Transverse colon (tissue), 4 donors: Measurements from ENCODE around the gene HHIPL1. TPM values are rescaled to one million over a fixed set of nuclear protein-coding genes. Genes with fewer than 3 reads are reported as not detected.

Experiments
- DNase-seq: peaks from one replicate; pipeline ENCODE4 v3.0.0-alpha.2; 2019
- H3K27ac ChIP-seq, 4 donors: fragments of 200-600 bp; sonication (generic); 2 replicates each; pipeline ENCODE4 v1.5.1; 2016 to 2018; ENCODE audit warnings: inconsistent platforms in 4 of 4
- H3K27me3 ChIP-seq: fragments of 200-600 bp; sonication (generic); 2 replicates; pipeline ENCODE4 v1.5.1; 2017; ENCODE audit warnings: inconsistent platforms
- H3K36me3 ChIP-seq, 4 donors: fragments of 200-600 bp; sonication (generic); 2 replicates each; pipeline ENCODE4 v1.5.1; 2017 to 2019; ENCODE audit warnings: inconsistent platforms in 4 of 4
- H3K4me1 ChIP-seq, 4 donors: fragments of 200-600 bp; sonication (generic); 2 replicates each; pipeline ENCODE4 v1.5.1; 2017 to 2020; ENCODE audit warnings: inconsistent platforms in 4 of 4
- H3K4me3 ChIP-seq, 4 donors: fragments of 200-600 bp; sonication (generic); 1 replicate in 1 of 4; 2 replicates in 3 of 4; pipeline versions ENCODE4 v1.5.1 to v1.6.1; 2017 to 2019; ENCODE audit warnings: inconsistent platforms in 4 of 4
- H3K9me3 ChIP-seq, 2 donors: fragments of 200-600 bp; sonication (generic); 2 replicates each; pipeline ENCODE4 v1.5.1; 2017 to 2019; ENCODE audit warnings: inconsistent platforms in 2 of 2
- CTCF ChIP-seq, 5 experiments: fragments of 200-600 bp in 3 of 5; fragments of 450-650 bp in 2 of 5; sonication (generic) in 3 of 5; IDR thresholded peaks; 1 replicate in 2 of 5; 2 replicates in 3 of 5; pipeline ENCODE4 v1.5.1; 2016 to 2017; ENCODE audit warnings: antibody characterized with exemption in 5 of 5, inconsistent platforms in 3 of 5, mild to moderate bottlenecking in 2 of 5, moderate library complexity in 1 of 5
- EP300 ChIP-seq: sonication (generic); formaldehyde crosslinking; IDR thresholded peaks from one replicate; pipeline ENCODE4 v1.6.1; 2017; ENCODE audit warnings: antibody characterized with exemption, low read depth
- POLR2A ChIP-seq: fragments of 450-650 bp; IDR thresholded peaks from one replicate; pipeline ENCODE4 v1.6.1; 2016; ENCODE audit warnings: antibody characterized with exemption, mild to moderate bottlenecking, moderate library complexity
- POLR2AphosphoS5 ChIP-seq, 3 donors: sonication (generic); formaldehyde crosslinking; IDR thresholded peaks; one replicate each; pipeline ENCODE4 v1.6.1; 2016; ENCODE audit warnings: antibody characterized with exemption in 3 of 3
- WGBS, 2 donors: methylation state at CpG; one replicate each; pipeline ENCODE4 v1.1.5; 2018; ENCODE audit warnings: low coverage in 1 of 2; 5-methylcytosine and 5-hydroxymethylcytosine counted together
- in situ Hi-C, 4 donors: fragments of 200-750 bp; cut with MboI; loops; one replicate each; pipeline versions ENCODE4 v1.15.0 to v1.15.1; 2017; ENCODE audit warnings: low sequenced_read_pairs in 3 of 4, low pct_ligation_motif_present in 1 of 4, low pct_unique_long_range_greater_than_20kb in 1 of 4
- intact Hi-C: fragments of 100-400 bp; cut with DNase I; formaldehyde crosslinking; loops from one replicate; pipeline ENCODE4 v1.15.1; 2023; ENCODE audit warnings: low total_unique reads
- total RNA-seq, 4 donors: library from RNA; depleted of rRNA; stranded (reverse); fragments of >200 nt; gene quantifications; one replicate each; pipeline ENCODE4 v1.1.0, GENCODE V29; 2016

HHIPL1 gene
- total RNA-seq, 4 donors from 2014 or later = 0.40 to 31.0 (median 0.87) TPM

DNA sequence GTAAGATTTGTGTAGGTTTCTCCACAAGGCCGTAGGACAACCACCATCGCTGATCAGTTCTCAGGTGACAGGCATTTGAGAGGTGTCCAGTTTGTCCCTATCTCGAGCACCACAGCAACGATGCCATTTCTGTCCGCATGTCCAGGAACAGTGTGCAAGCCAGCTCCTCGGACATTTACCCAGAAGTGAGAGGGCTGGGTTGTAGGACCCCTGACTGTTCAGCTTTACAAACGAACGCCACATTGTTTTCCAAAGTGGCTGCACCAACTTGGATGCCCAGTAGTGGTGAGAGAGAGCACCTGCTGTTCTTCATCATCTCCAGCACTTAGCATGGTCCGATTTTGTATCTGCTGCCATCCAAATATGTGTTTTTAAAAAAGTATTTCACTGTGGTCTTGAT is 77.8 kb downstream of the HHIPL1 start:
- Histone ChIP-seq H3K27me3 (no peaks in the 10 kb centered on the region), H3K4me3 (no peak overlapping the region), H3K27ac (no peak overlapping the region), H3K4me1 (no peaks in the 10 kb centered on the region), H3K36me3 (no peaks in the 10 kb centered on the region), H3K9me3 (no peaks in the 10 kb centered on the region)
- intact Hi-C loops = no loop called here
- TF ChIP-seq POLR2A (no peak), EP300 (no peak), CTCF (IDR thresholded peaks at IDR 0.05) (no peak), POLR2AphosphoS5 (IDR thresholded peaks at IDR 0.05) (no peak)
- in situ Hi-C loops = loop anchor here in 2 of 4 donors (10.0 kb wide), 1 partner anchor 162 kb away; no protein-coding TSS in a partner anchor
- 80 to 86% methylated on average over 1 to 9 of the region's 9 CpGs for WGBS, 2 donors
- DNase-seq = no peak

- no peaks in the 10 kb centered on the region for H3K4me1 ChIP-seq
- in situ Hi-C loops = loop anchor here in 2 of 4 donors (10.0 kb wide), 1 partner anchor 160 kb away; no protein-coding TSS in a partner anchor
- no peak overlapping the region for H3K4me3 ChIP-seq
- intact Hi-C loops = no loop called here
- TF ChIP-seq POLR2AphosphoS5 (IDR thresholded peaks at IDR 0.05) (no peak), POLR2A (no peak), CTCF (IDR thresholded peaks at IDR 0.05) (no peak), EP300 (no peak)
- no peaks in the 10 kb centered on the region for H3K27me3 ChIP-seq
- H3K36me3 ChIP-seq = no peaks in the 10 kb centered on the region
- no peaks in the 10 kb centered on the region for H3K9me3 ChIP-seq
- no peak overlapping the region for H3K27ac ChIP-seq
- 65% methylated on average over 5 of the region's 5 CpGs; no CpG with 5 or more reads in 1 of the 2 donors for WGBS, 2 donors
- DNase-seq = no peak
These were observed 79.4 kb downstream of the HHIPL1 start for GRCh38 chr14:99724196-99724891.

GRCh38 chr14:99724939-99725773 is 80.2 kb downstream of the HHIPL1 start:
- Histone ChIP-seq H3K4me3 (no peak overlapping the region), H3K27ac (no peak overlapping the region), H3K9me3 (no peaks in the 10 kb centered on the region), H3K4me1 (peaks cover 0 to 6% (median 3%) of the 10 kb centered on the region in 4 donors), H3K36me3 (no peaks in the 10 kb centered on the region), H3K27me3 (peaks cover 2% of the 10 kb centered on the region)
- WGBS, 2 donors = 92 to 93% methylated on average over 2 to 15 of the region's 15 CpGs
- in situ Hi-C loops = loop anchor here in 3 of 4 donors (5.0 to 10.0 kb wide), 2 partner anchors 160 to 162 kb away; no protein-coding TSS in a partner anchor
- no peak for TF ChIP-seq POLR2AphosphoS5 (IDR thresholded peaks at IDR 0.05)
- no peak for TF ChIP-seq EP300
- no peak for TF ChIP-seq CTCF (IDR thresholded peaks at IDR 0.05)
- no peak for TF ChIP-seq POLR2A
- intact Hi-C loops = no loop called here
- no peak for DNase-seq
